GM18526 (cell line): Measurements from ENCODE around the gene ARPC4.

ENCODE experiments used
- POLR2A ChIP-seq: IDR thresholded peaks from 3 replicates; pipeline ENCODE4 v1.6.1; 2011; ENCODE audit not compliant: insufficient read length; ENCODE audit errors: extremely low read depth

ARPC4 gene

GRCh38 chr3:9825451-9826040 is 32.7 kb downstream of the ARPC4 start:
- TF ChIP-seq POLR2A, result no peak

GRCh38 chr3:9826815-9827573 is 34.1 kb downstream of the ARPC4 start:
- no peak for TF ChIP-seq POLR2A

GRCh38 chr3:9828801-9829755 is 36.2 kb downstream of the ARPC4 start:
- TF ChIP-seq POLR2A, result no peak

GRCh38 chr3:9831253-9831652 is 38.4 kb downstream of the ARPC4 start:
- TF ChIP-seq POLR2A, result no peak

GRCh38 chr3:9833078-9833477 is 40.2 kb downstream of the ARPC4 start:
- no peak for TF ChIP-seq POLR2A

- no peak for TF ChIP-seq POLR2A
Measured at GRCh38 chr3:9834520-9835380, 41.9 kb downstream of the ARPC4 start.

GRCh38 chr3:9837701-9838582 is 45.1 kb downstream of the ARPC4 start:
- no peak for TF ChIP-seq POLR2A

GRCh38 chr3:9838856-9839255 is 46.0 kb downstream of the ARPC4 start:
- TF ChIP-seq POLR2A, result no peak

- no peak for TF ChIP-seq POLR2A
Measured at GRCh38 chr3:9841015-9841414, 48.1 kb downstream of the ARPC4 start.

GRCh38 chr3:9843715-9844438 is 51.0 kb downstream of the ARPC4 start, which contains the start of gene RPUSD3:
Gene RPUSD3, minus strand, starts transcription at chr3:9844008. Its CDS starts 18 bp downstream, at chr3:9843990.
- TF ChIP-seq POLR2A, result peak; percentile 84

- TF ChIP-seq POLR2A, result no peak
Measured at GRCh38 chr3:9846231-9846630, 53.3 kb downstream of the ARPC4 start.

GRCh38 chr3:9846931-9847488 is 54.1 kb downstream of the ARPC4 start:
- TF ChIP-seq POLR2A, result no peak

GRCh38 chr3:9852528-9852927 is 59.6 kb downstream of the ARPC4 start:
- TF ChIP-seq POLR2A, result no peak

GRCh38 chr3:9855594-9855993 is 62.7 kb downstream of the ARPC4 start:
- TF ChIP-seq POLR2A, result no peak
